T-helper 2 cell treated with Interferon-gamma antibody and Interleukin-4, amounts not matched to agents 5 μg/mL and 100 μg/mL, for 36 hours (primary cell): ENCODE measurements around the gene AK8.

Experiments used
- DNase-seq: peaks from one replicate; pipeline ENCODE4 v3.0.0; 2021; ENCODE audit warnings: low spot score
- H3K27ac Mint-ChIP-seq: one replicate; pipeline ENCODE4 v1.8.0; 2021; ENCODE audit warnings: mild to moderate bottlenecking, mixed read lengths
- H3K27me3 Mint-ChIP-seq: one replicate; pipeline ENCODE4 v1.8.0; 2021; ENCODE audit warnings: low read depth, mixed read lengths
- H3K36me3 Mint-ChIP-seq: one replicate; pipeline ENCODE4 v1.8.0; 2021; ENCODE audit warnings: low read depth, mixed read lengths
- H3K4me1 Mint-ChIP-seq: one replicate; pipeline ENCODE4 v1.8.0; 2021; ENCODE audit warnings: low read depth, mixed read lengths
- H3K4me3 Mint-ChIP-seq: one replicate; pipeline ENCODE4 v1.8.0; 2022; ENCODE audit warnings: mild to moderate bottlenecking, moderate library complexity, mixed read lengths
- H3K9me3 Mint-ChIP-seq: one replicate; pipeline ENCODE4 v1.8.0; 2021; ENCODE audit warnings: mixed read lengths

The AK8 gene

GRCh38 chr9:132798817-132799790 is 79.0 kb downstream of the AK8 start:
- Mint-ChIP-seq H3K27me3 (peaks cover 35% of the 10 kb centered on the region), H3K27ac (no peak overlapping the region)

GRCh38 chr9:132797861-132798659 is 80.0 kb downstream of the AK8 start:
- no peak overlapping the region for H3K4me3 Mint-ChIP-seq

More at GRCh38 chr9:132798817-132799790, 79.0 kb downstream of the AK8 start:
- no peak for DNase-seq
- H3K36me3 Mint-ChIP-seq, result no peaks in the 10 kb centered on the region
- H3K4me1 Mint-ChIP-seq, result no peaks in the 10 kb centered on the region
- no peak overlapping the region for H3K4me3 Mint-ChIP-seq
- no peaks in the 10 kb centered on the region for H3K9me3 Mint-ChIP-seq

GRCh38 chr9:132795511-132796303 is 82.4 kb downstream of the AK8 start:
- H3K27me3 Mint-ChIP-seq, result peaks cover 42% of the 10 kb centered on the region

More at GRCh38 chr9:132797861-132798659, 80.0 kb downstream of the AK8 start:
- Mint-ChIP-seq H3K9me3 (no peaks in the 10 kb centered on the region), H3K36me3 (no peaks in the 10 kb centered on the region), H3K4me1 (no peaks in the 10 kb centered on the region), H3K27ac (no peak overlapping the region), H3K27me3 (peaks cover 41% of the 10 kb centered on the region)
- DNase-seq, result no peak

GRCh38 chr9:132794730-132795380 is 83.2 kb downstream of the AK8 start:
- no peaks in the 10 kb centered on the region for H3K4me1 Mint-ChIP-seq
- DNase-seq, result no peak
- no peaks in the 10 kb centered on the region for H3K9me3 Mint-ChIP-seq
- H3K4me3 Mint-ChIP-seq, result no peak overlapping the region
- H3K27ac Mint-ChIP-seq, result no peak overlapping the region
- H3K27me3 Mint-ChIP-seq, result peaks cover 42% of the 10 kb centered on the region
- no peaks in the 10 kb centered on the region for H3K36me3 Mint-ChIP-seq

More at GRCh38 chr9:132795511-132796303, 82.4 kb downstream of the AK8 start:
- H3K4me3 Mint-ChIP-seq, result no peak overlapping the region
- H3K9me3 Mint-ChIP-seq, result no peaks in the 10 kb centered on the region
- no peak overlapping the region for H3K27ac Mint-ChIP-seq
- no peaks in the 10 kb centered on the region for H3K4me1 Mint-ChIP-seq
- no peaks in the 10 kb centered on the region for H3K36me3 Mint-ChIP-seq
- DNase-seq, result no peak

GRCh38 chr9:132793606-132794580 is 84.2 kb downstream of the AK8 start:
- no peaks in the 10 kb centered on the region for H3K9me3 Mint-ChIP-seq
- DNase-seq, result no peak
- no peaks in the 10 kb centered on the region for H3K4me1 Mint-ChIP-seq
- H3K36me3 Mint-ChIP-seq, result peaks cover 2% of the 10 kb centered on the region
- H3K4me3 Mint-ChIP-seq, result no peak overlapping the region
- H3K27ac Mint-ChIP-seq, result no peak overlapping the region
- H3K27me3 Mint-ChIP-seq, result peaks cover 35% of the 10 kb centered on the region

- no peak for DNase-seq
- H3K27ac Mint-ChIP-seq, result no peak overlapping the region
- H3K36me3 Mint-ChIP-seq, result peaks cover 2% of the 10 kb centered on the region
- H3K4me1 Mint-ChIP-seq, result peaks cover 4% of the 10 kb centered on the region
- no peak overlapping the region for H3K4me3 Mint-ChIP-seq
- H3K9me3 Mint-ChIP-seq, result peaks cover 12% of the 10 kb centered on the region
- H3K27me3 Mint-ChIP-seq, result peaks cover 39% of the 10 kb centered on the region
Measured at GRCh38 chr9:132792547-132792946, 85.5 kb downstream of the AK8 start.

- Mint-ChIP-seq H3K36me3 (peaks cover 2% of the 10 kb centered on the region), H3K27me3 (peaks cover 43% of the 10 kb centered on the region), H3K9me3 (peaks cover 12% of the 10 kb centered on the region), H3K27ac (no peak overlapping the region), H3K4me3 (no peak overlapping the region), H3K4me1 (peaks cover 7% of the 10 kb centered on the region)
- DNase-seq, result no peak
Measured at GRCh38 chr9:132791699-132792240, 86.3 kb downstream of the AK8 start.

- Mint-ChIP-seq H3K27me3 (peaks cover 40% of the 10 kb centered on the region), H3K36me3 (peaks cover 2% of the 10 kb centered on the region), H3K27ac (no peak overlapping the region), H3K9me3 (peaks cover 12% of the 10 kb centered on the region), H3K4me3 (no peak overlapping the region), H3K4me1 (peaks cover 7% of the 10 kb centered on the region)
- DNase-seq, result no peak
Measured at GRCh38 chr9:132789719-132790118, 88.4 kb downstream of the AK8 start.

GRCh38 chr9:132788378-132788777 is 89.7 kb downstream of the AK8 start:
- peaks cover 12% of the 10 kb centered on the region for H3K9me3 Mint-ChIP-seq
- peaks cover 7% of the 10 kb centered on the region for H3K4me1 Mint-ChIP-seq

GRCh38 chr9:132787748-132788159 is 90.3 kb downstream of the AK8 start:
- no peak overlapping the region for H3K4me3 Mint-ChIP-seq
- peaks cover 12% of the 10 kb centered on the region for H3K9me3 Mint-ChIP-seq
- H3K27me3 Mint-ChIP-seq, result peaks cover 40% of the 10 kb centered on the region

More at GRCh38 chr9:132788378-132788777, 89.7 kb downstream of the AK8 start:
- peaks cover 38% of the 10 kb centered on the region for H3K27me3 Mint-ChIP-seq
- no peak overlapping the region for H3K4me3 Mint-ChIP-seq
- H3K36me3 Mint-ChIP-seq, result peaks cover 2% of the 10 kb centered on the region
- no peak overlapping the region for H3K27ac Mint-ChIP-seq
- DNase-seq, result no peak

GRCh38 chr9:132784286-132784830 is 93.7 kb downstream of the AK8 start:
- H3K4me3 Mint-ChIP-seq, result no peak overlapping the region
- H3K27ac Mint-ChIP-seq, result no peak overlapping the region
- H3K27me3 Mint-ChIP-seq, result peaks cover 40% of the 10 kb centered on the region
- peaks cover 20% of the 10 kb centered on the region for H3K4me1 Mint-ChIP-seq
- DNase-seq, result no peak
- H3K36me3 Mint-ChIP-seq, result no peaks in the 10 kb centered on the region
- peaks cover 12% of the 10 kb centered on the region for H3K9me3 Mint-ChIP-seq

More at GRCh38 chr9:132787748-132788159, 90.3 kb downstream of the AK8 start:
- Mint-ChIP-seq H3K27ac (no peak overlapping the region), H3K4me1 (peaks cover 7% of the 10 kb centered on the region), H3K36me3 (peaks cover 2% of the 10 kb centered on the region)
- DNase-seq, result no peak

- Mint-ChIP-seq H3K4me1 (peaks cover 20% of the 10 kb centered on the region), H3K4me3 (no peak overlapping the region), H3K27me3 (peaks cover 37% of the 10 kb centered on the region), H3K36me3 (no peaks in the 10 kb centered on the region), H3K9me3 (peaks cover 5% of the 10 kb centered on the region), H3K27ac (no peak overlapping the region)
- no peak for DNase-seq
Measured at GRCh38 chr9:132783006-132783405, 95.1 kb downstream of the AK8 start.
